Right cardiac atrium (tissue), 5 donors: ENCODE data around the gene DRC1. TPM values are rescaled to one million over a fixed set of nuclear protein-coding genes. Genes with fewer than 3 reads are reported as not detected.
A peak's percentile ranks its signal among the peaks of the same experiment; 100 is the strongest.
"Not testable (repeated sequence)": the region's sequence is repeated elsewhere in the genome, so short reads cannot be mapped to it uniquely, and the experiment has no call there.

Experiments used
- ATAC-seq, 2 donors: fragments of 200-7000 bp; cut with Tn5 transposase; one replicate each; pipeline versions ENCODE4 v1.8.0 to v1.9.1; 2020; ENCODE audit warnings: moderate library complexity in 2 of 2, mild to moderate bottlenecking in 1 of 2
- DNase-seq, 3 donors: peaks; one replicate each; pipeline ENCODE4 v3.0.0-alpha.2; 2020
- H3K27ac ChIP-seq: one replicate; pipeline ENCODE4 v1.5.1; 2013; ENCODE audit warnings: mild to moderate bottlenecking, low read length, control low read depth, moderate library complexity
- H3K27me3 ChIP-seq: one replicate; pipeline ENCODE4 v1.6.1; 2013; ENCODE audit not compliant: control insufficient read depth, insufficient read depth
- H3K4me1 ChIP-seq: one replicate; pipeline ENCODE4 v1.6.1; 2013; ENCODE audit warnings: low read length; ENCODE audit not compliant: control insufficient read depth, insufficient read depth
- H3K4me3 ChIP-seq: one replicate; pipeline ENCODE4 v1.5.1; 2013; ENCODE audit warnings: low read length, control low read depth
- H3K9me3 ChIP-seq: one replicate; pipeline ENCODE4 v1.6.1; 2013; ENCODE audit warnings: low read length; ENCODE audit not compliant: control insufficient read depth
- WGBS: extraction: QIAGEN DNeasy Blood & Tissue Kit; methylation state at CpG from one replicate; pipeline ENCODE4 v1.1.7; 2013; 5-methylcytosine and 5-hydroxymethylcytosine counted together
- intact Hi-C, 4 donors: fragments of 100-400 bp; cut with DNase I; formaldehyde crosslinking; loops; one replicate each; pipeline versions ENCODE4 v1.11.0 to v1.14.0; 2022 to 2023
- polyA plus RNA-seq: library from polyadenylated mRNA; stranded (reverse); fragments of 200-250 nt; gene quantifications from one replicate; pipeline ENCODE4 v1.2.3, GENCODE V29; 2013
- total RNA-seq, 4 donors: library from RNA; stranded (reverse); fragmentation: NEBNext Ultra II Directional; extraction: Animal tissue kit (Norgen Biotek cat#: 25700); gene quantifications; one replicate each; pipeline ENCODE4 v1.2.1, GENCODE V29; 2021
- donor health status: healthy with polysubstance abuse.
- donor health status: DM: no; HTN: yes; CAD: no.
- donor health status: DM: no; HTN: no; CAD: no.
- donor health status: DM: no; HTN: yes; CAD: no; lungs with severe emphysema.
- donor health status: DM: yes; HTN: yes; CAD: no.

The DRC1 gene
- total and polyA plus RNA-seq, 5 donors: not detected

GRCh38 chr2:26369664-26370063, 32.1 kb upstream of the DRC1 start:
- intact Hi-C loops, ATAC-seq: not testable (repeated sequence)
- 56% methylated on average over 2 of the region's 2 CpGs for WGBS

GRCh38 chr2:26370909-26371308, 30.8 kb upstream of the DRC1 start:
- DNase-seq: peak in 1 of 3 donors; percentile 58
- H3K4me1 ChIP-seq, H3K4me3 ChIP-seq, ATAC-seq, H3K9me3 ChIP-seq, intact Hi-C loops, H3K27me3 ChIP-seq, H3K27ac ChIP-seq: not testable (repeated sequence)
- WGBS: 91% methylated on average over 15 of the region's 31 CpGs

More at GRCh38 chr2:26369664-26370063, 32.1 kb upstream of the DRC1 start:
- H3K4me3 ChIP-seq, H3K27me3 ChIP-seq, DNase-seq, H3K4me1 ChIP-seq, H3K9me3 ChIP-seq, H3K27ac ChIP-seq: not testable (repeated sequence)

GRCh38 chr2:26376799-26377198, 24.9 kb upstream of the DRC1 start:
- ATAC-seq: no peak
- Histone ChIP-seq H3K4me3 (no peak overlapping the region), H3K27ac (no peak overlapping the region), H3K4me1 (no peaks in the 10 kb centered on the region), H3K9me3 (no peaks in the 10 kb centered on the region), H3K27me3 (no peaks in the 10 kb centered on the region)
- WGBS: 98% methylated on average over 1 of the region's 1 CpG
- intact Hi-C loops: no loop called here
- no peak for DNase-seq

GRCh38 chr2:26380281-26380680, 21.4 kb upstream of the DRC1 start:
- no peak overlapping the region for H3K4me3 ChIP-seq

GRCh38 chr2:26382564-26382963, 19.2 kb upstream of the DRC1 start:
- Histone ChIP-seq H3K4me1 (no peaks in the 10 kb centered on the region), H3K27me3 (no peaks in the 10 kb centered on the region), H3K27ac (no peak overlapping the region), H3K9me3 (no peaks in the 10 kb centered on the region), H3K4me3 (no peak overlapping the region)
- intact Hi-C loops: no loop called here
- no peak for DNase-seq
- 87% methylated on average over 3 of the region's 3 CpGs for WGBS
- ATAC-seq: no peak

More at GRCh38 chr2:26380281-26380680, 21.4 kb upstream of the DRC1 start:
- H3K27me3 ChIP-seq: no peaks in the 10 kb centered on the region
- H3K9me3 ChIP-seq: no peaks in the 10 kb centered on the region
- no peak for DNase-seq
- intact Hi-C loops: no loop called here
- H3K27ac ChIP-seq: no peak overlapping the region
- WGBS: 79% methylated on average over 2 of the region's 2 CpGs
- no peak for ATAC-seq
- no peaks in the 10 kb centered on the region for H3K4me1 ChIP-seq

GRCh38 chr2:26384183-26384582, 17.5 kb upstream of the DRC1 start:
- intact Hi-C loops: no loop called here
- Histone ChIP-seq H3K9me3 (no peaks in the 10 kb centered on the region), H3K4me1 (no peaks in the 10 kb centered on the region), H3K27me3 (no peaks in the 10 kb centered on the region), H3K27ac (no peak overlapping the region), H3K4me3 (no peak overlapping the region)
- DNase-seq: no peak
- no peak for ATAC-seq
- WGBS: 95% methylated on average over 9 of the region's 9 CpGs

GRCh38 chr2:26384597-26384996, 17.1 kb upstream of the DRC1 start:
- no peaks in the 10 kb centered on the region for H3K4me1 ChIP-seq
- no peak for DNase-seq
- H3K9me3 ChIP-seq: no peaks in the 10 kb centered on the region
- H3K27ac ChIP-seq: no peak overlapping the region
- ATAC-seq: no peak
- intact Hi-C loops: no loop called here
- no peak overlapping the region for H3K4me3 ChIP-seq
- no peaks in the 10 kb centered on the region for H3K27me3 ChIP-seq

GRCh38 chr2:26387189-26387588, 14.5 kb upstream of the DRC1 start:
- H3K4me1 ChIP-seq: no peaks in the 10 kb centered on the region
- no peaks in the 10 kb centered on the region for H3K27me3 ChIP-seq
- no peaks in the 10 kb centered on the region for H3K9me3 ChIP-seq
- no peak overlapping the region for H3K4me3 ChIP-seq
- WGBS: 96% methylated on average over 4 of the region's 4 CpGs
- no peak overlapping the region for H3K27ac ChIP-seq
- intact Hi-C loops: no loop called here
- DNase-seq (no peak), ATAC-seq (no peak)

GRCh38 chr2:26394694-26395093, 7.0 kb upstream of the DRC1 start:
- peak in 1 of 2 donors; percentile 13 for ATAC-seq
- H3K4me3 ChIP-seq: no peak overlapping the region
- H3K9me3 ChIP-seq: no peaks in the 10 kb centered on the region
- no peaks in the 10 kb centered on the region for H3K27me3 ChIP-seq
- no peak overlapping the region for H3K27ac ChIP-seq
- no peaks in the 10 kb centered on the region for H3K4me1 ChIP-seq
- 78% methylated on average over 4 of the region's 4 CpGs for WGBS
- no peak for DNase-seq
- intact Hi-C loops: no loop called here

- no peak overlapping the region for H3K4me3 ChIP-seq
- 71% methylated on average over 4 of the region's 4 CpGs for WGBS
- no peaks in the 10 kb centered on the region for H3K4me1 ChIP-seq
- no peak overlapping the region for H3K27ac ChIP-seq
- no peaks in the 10 kb centered on the region for H3K9me3 ChIP-seq
- H3K27me3 ChIP-seq: no peaks in the 10 kb centered on the region
- no peak for DNase-seq
- intact Hi-C loops: no loop called here
- no peak for ATAC-seq
These were observed 6.3 kb upstream of the DRC1 start for GRCh38 chr2:26395394-26395793.

GRCh38 chr2:26396734-26397298, 4.9 kb upstream of the DRC1 start:
- intact Hi-C loops: no loop called here
- ATAC-seq (no peak), DNase-seq (no peak)
- no peak overlapping the region for H3K4me3 ChIP-seq
- no peaks in the 10 kb centered on the region for H3K27me3 ChIP-seq
- no peaks in the 10 kb centered on the region for H3K4me1 ChIP-seq
- H3K27ac ChIP-seq: no peak overlapping the region
- 93% methylated on average over 5 of the region's 5 CpGs for WGBS
- H3K9me3 ChIP-seq: no peaks in the 10 kb centered on the region

GRCh38 chr2:26399771-26400376, 1.8 kb upstream of the DRC1 start:
- no peaks in the 10 kb centered on the region for H3K27me3 ChIP-seq
- H3K27ac ChIP-seq: no peak overlapping the region
- no peak for ATAC-seq
- H3K9me3 ChIP-seq: no peaks in the 10 kb centered on the region
- no peaks in the 10 kb centered on the region for H3K4me1 ChIP-seq
- intact Hi-C loops: no loop called here
- DNase-seq: no peak
- 58% methylated on average over 4 of the region's 4 CpGs for WGBS
- H3K4me3 ChIP-seq: no peak overlapping the region
